ENCODE data around the gene PSMB4.

GRCh38 chr1:151405187-151405951 lies 6.0 kb downstream of the PSMB4 start:
- TF ChIP-seq CTCF (conservative IDR thresholded peaks at IDR 0.05; ENCODE audit: low read depth, low read length) (no peak), EZH2 (IDR thresholded peaks at IDR 0.05; ENCODE audit: borderline replicate concordance, low read depth, low read length, poor library complexity, severe bottlenecking) (no peak)
